Measurements from ENCODE around the gene HLX.

The HLX gene

GRCh38 chr1:220879076-220879508 is at the start of gene HLX:
Gene HLX (plus strand): TSS chr1:220879443. CDS start chr1:220879858, 415 bp downstream.
- peak; percentile 54 for DNase-seq

- DNase-seq: no peak
These were observed 45.8 kb upstream of the HLX start for GRCh38 chr1:220833436-220833835.

- no peak for DNase-seq
These were observed 44.9 kb upstream of the HLX start for GRCh38 chr1:220834155-220834870.

GRCh38 chr1:220838578-220838977 is 40.7 kb upstream of the HLX start:
- no peak for DNase-seq

- DNase-seq: no peak
These were observed 39.8 kb upstream of the HLX start for GRCh38 chr1:220839474-220839873.

- no peak for DNase-seq
These were observed 38.0 kb upstream of the HLX start for GRCh38 chr1:220841293-220841692.

GRCh38 chr1:220843481-220844011 is 35.7 kb upstream of the HLX start:
- DNase-seq: no peak

GRCh38 chr1:220852408-220852807 is 26.8 kb upstream of the HLX start:
- no peak for DNase-seq

GRCh38 chr1:220872296-220872695 is 6.9 kb upstream of the HLX start:
- DNase-seq: no peak

- DNase-seq: no peak
These were observed 6.2 kb upstream of the HLX start for GRCh38 chr1:220873087-220873486.

GRCh38 chr1:220873868-220874655 is 5.2 kb upstream of the HLX start:
- DNase-seq: no peak

- no peak for DNase-seq
These were observed 4.0 kb upstream of the HLX start for GRCh38 chr1:220875260-220875659.

GRCh38 chr1:220876511-220877376 is 2.5 kb upstream of the HLX start:
- DNase-seq: no peak

- no peak for DNase-seq
These were observed 1.7 kb upstream of the HLX start for GRCh38 chr1:220877377-220878095.

GRCh38 chr1:220878191-220879075 is 810 bp upstream of the HLX start:
- no peak for DNase-seq

- no peak for DNase-seq
These were observed 492 bp downstream of the HLX start for GRCh38 chr1:220879509-220880361.

- no peak for DNase-seq
These were observed 1.1 kb downstream of the HLX start for GRCh38 chr1:220880362-220880670.

- DNase-seq: peak; percentile 37
These were observed 1.7 kb downstream of the HLX start for GRCh38 chr1:220880726-220881506.

- no peak for DNase-seq
These were observed 3.0 kb downstream of the HLX start for GRCh38 chr1:220882061-220882891.
